LNCAP (cell line): ENCODE results near the gene GASK1B.

Source experiments
- CTCF ChIP-seq: fragments of 450-650 bp; IDR thresholded peaks from 2 replicates; pipeline ENCODE4 v1.5.1; 2017; ENCODE audit warnings: mild to moderate bottlenecking

Gene GASK1B

GRCh38 chr4:158197194-158197776 is 24.5 kb upstream of the GASK1B start:
- no peak for TF ChIP-seq CTCF

GRCh38 chr4:158195297-158195696 is 22.5 kb upstream of the GASK1B start:
- no peak for TF ChIP-seq CTCF

- TF ChIP-seq CTCF = peak; percentile 53
These were observed 20.4 kb upstream of the GASK1B start for GRCh38 chr4:158193171-158193749.

GRCh38 chr4:158192439-158193158 is 19.8 kb upstream of the GASK1B start:
- TF ChIP-seq CTCF = no peak

GRCh38 chr4:158190718-158191117 is 17.9 kb upstream of the GASK1B start:
- no peak for TF ChIP-seq CTCF

- TF ChIP-seq CTCF = no peak
These were observed 16.6 kb upstream of the GASK1B start for GRCh38 chr4:158189422-158189821.

GRCh38 chr4:158186815-158187214 is 14.0 kb upstream of the GASK1B start:
- TF ChIP-seq CTCF = no peak
